Neural progenitor cell (in vitro differentiated cells): Measurements from ENCODE around the gene SLFNL1. TPM values are rescaled to one million over a fixed set of nuclear protein-coding genes. Genes with fewer than 3 reads are reported as not detected.

Experiments
- DNase-seq: peaks from one replicate; pipeline ENCODE4 v3.0.0-alpha.2; 2016; ENCODE audit warnings: low spot score
- H2AFZ ChIP-seq: fragments of 200-600 bp; sonication (generic); replicated peaks from 2 replicates; pipeline ENCODE4 v1.6.1; 2016; ENCODE audit warnings: antibody characterized with exemption
- H3F3A ChIP-seq: fragments of 200-600 bp; sonication (generic); 2 replicates; pipeline ENCODE4 v1.6.1; 2016; ENCODE audit warnings: antibody characterized with exemption, low read depth
- H3K27ac ChIP-seq: fragments of 200-600 bp; sonication (generic); 2 replicates; pipeline ENCODE4 v1.5.1; 2016; ENCODE audit warnings: mild to moderate bottlenecking
- H3K27me3 ChIP-seq: fragments of 200-600 bp; sonication (generic); 2 replicates; pipeline ENCODE4 v1.6.1; 2016; ENCODE audit warnings: mild to moderate bottlenecking, moderate library complexity
- H3K36me3 ChIP-seq: fragments of 200-600 bp; sonication (generic); 2 replicates; pipeline ENCODE4 v1.5.1; 2016
- H3K4me1 ChIP-seq: fragments of 200-600 bp; sonication (generic); 2 replicates; pipeline ENCODE4 v1.6.1; 2016; ENCODE audit warnings: mixed run types
- H3K4me2 ChIP-seq: fragments of 200-600 bp; sonication (generic); 2 replicates; pipeline ENCODE4 v1.6.1; 2016
- H3K4me3 ChIP-seq: fragments of 200-600 bp; sonication (generic); 2 replicates; pipeline ENCODE4 v1.5.1; 2016
- H3K79me2 ChIP-seq: fragments of 200-600 bp; sonication (generic); 2 replicates; pipeline ENCODE4 v1.6.1; 2016; ENCODE audit warnings: low read depth
- H3K9ac ChIP-seq: fragments of 200-600 bp; sonication (generic); 2 replicates; pipeline ENCODE4 v1.6.1; 2016
- H3K9me3 ChIP-seq: fragments of 200-600 bp; sonication (generic); 2 replicates; pipeline ENCODE4 v1.5.1; 2016; ENCODE audit warnings: low read depth
- H4K20me1 ChIP-seq: fragments of 200-600 bp; sonication (generic); 2 replicates; pipeline ENCODE4 v1.6.1; 2016; ENCODE audit warnings: low read depth
- H3K27ac Mint-ChIP-seq: 3 replicates; pipeline ENCODE4 v1.8.0; 2021; ENCODE audit warnings: mixed read lengths
- H3K27me3 Mint-ChIP-seq: 2 replicates; pipeline ENCODE4 v1.8.0; 2022; ENCODE audit warnings: low read depth, mild to moderate bottlenecking, inconsistent platforms, moderate library complexity, mixed read lengths; ENCODE audit not compliant: insufficient read depth
- H3K36me3 Mint-ChIP-seq: 3 replicates; pipeline ENCODE4 v1.8.0; 2021; ENCODE audit warnings: mixed read lengths
- H3K4me1 Mint-ChIP-seq: 3 replicates; pipeline ENCODE4 v1.8.0; 2021; ENCODE audit warnings: mixed read lengths
- H3K4me3 Mint-ChIP-seq: 3 replicates; pipeline ENCODE4 v1.8.0; 2021; ENCODE audit warnings: mild to moderate bottlenecking, moderate library complexity, mixed read lengths
- H3K9me3 Mint-ChIP-seq: 3 replicates; pipeline ENCODE4 v1.8.0; 2020; ENCODE audit warnings: mixed read lengths
- EZH2 ChIP-seq: fragments of 200-600 bp; sonication (generic); IDR thresholded peaks from 2 replicates; pipeline ENCODE4 v1.6.1; 2017; ENCODE audit warnings: antibody characterized with exemption, mild to moderate bottlenecking, moderate library complexity
- EZH2phosphoT487 ChIP-seq: fragments of 200-600 bp; sonication (generic); IDR thresholded peaks from 2 replicates; pipeline ENCODE4 v1.6.1; 2017; ENCODE audit warnings: antibody characterized with exemption
- total RNA-seq: library from RNA; depleted of rRNA; stranded (reverse); fragments of >200 nt; gene quantifications from 2 replicates; pipeline ENCODE4 v1.2.3, GENCODE V29; 2015; ENCODE audit warnings: low replicate concordance
- TF ChIP-seq, protein P1 (sequence below): fragments of 200-600 bp; sonication (generic); IDR thresholded peaks from 2 replicates; pipeline ENCODE4 v1.5.1; 2017; ENCODE audit warnings: antibody characterized with exemption, mild to moderate bottlenecking

The SLFNL1 gene
- total RNA-seq, 1 donor from 2014 or later = not detected

DNA sequence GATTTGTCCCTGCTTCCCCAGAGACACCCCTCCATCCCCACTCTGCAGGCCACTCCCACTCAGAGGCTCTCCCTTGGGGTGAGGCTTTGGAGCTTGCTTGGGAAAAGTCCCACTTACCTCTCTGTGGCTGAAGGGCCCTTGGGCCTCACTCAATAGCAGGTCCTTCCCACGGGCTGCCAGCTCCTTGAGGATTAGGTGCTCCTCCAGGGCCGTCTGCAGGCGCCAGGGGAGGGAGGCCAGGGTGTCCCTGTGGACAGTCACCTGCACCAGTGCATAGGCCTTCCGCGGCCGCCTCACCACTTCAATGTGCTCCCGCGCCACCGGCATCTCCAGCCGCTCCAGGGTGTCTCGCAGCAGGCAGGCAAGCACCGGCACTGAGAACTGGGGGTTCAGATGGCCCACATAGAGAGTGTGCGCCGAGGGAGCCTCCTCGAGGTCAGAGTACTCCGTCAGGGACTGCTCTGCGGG lies 1.4 kb downstream of the SLFNL1 start:
- Mint-ChIP-seq H3K4me1 (peaks cover 12% of the 10 kb centered on the region), H3K36me3 (peaks cover 15% of the 10 kb centered on the region), H3K4me3 (no peak overlapping the region), H3K27ac (no peak overlapping the region), H3K9me3 (no peaks in the 10 kb centered on the region), H3K27me3 (peaks cover 7% of the 10 kb centered on the region)
- no peak overlapping the region for H3K9ac ChIP-seq
- H3K27ac ChIP-seq = no peak overlapping the region
- peaks cover 2% of the 10 kb centered on the region for H4K20me1 ChIP-seq
- no peaks in the 10 kb centered on the region for H3K36me3 ChIP-seq
- no peak overlapping the region for H2AFZ ChIP-seq
- no peaks in the 10 kb centered on the region for H3K9me3 ChIP-seq
- no peak for DNase-seq
- no peaks in the 10 kb centered on the region for H3K27me3 ChIP-seq
- peaks cover 3% of the 10 kb centered on the region for H3K4me1 ChIP-seq
- H3K4me3 ChIP-seq = no peak overlapping the region
- TF ChIP-seq EZH2phosphoT487 = no peak
- TF ChIP-seq EZH2 = no peak
- TF ChIP-seq, protein P1, sequence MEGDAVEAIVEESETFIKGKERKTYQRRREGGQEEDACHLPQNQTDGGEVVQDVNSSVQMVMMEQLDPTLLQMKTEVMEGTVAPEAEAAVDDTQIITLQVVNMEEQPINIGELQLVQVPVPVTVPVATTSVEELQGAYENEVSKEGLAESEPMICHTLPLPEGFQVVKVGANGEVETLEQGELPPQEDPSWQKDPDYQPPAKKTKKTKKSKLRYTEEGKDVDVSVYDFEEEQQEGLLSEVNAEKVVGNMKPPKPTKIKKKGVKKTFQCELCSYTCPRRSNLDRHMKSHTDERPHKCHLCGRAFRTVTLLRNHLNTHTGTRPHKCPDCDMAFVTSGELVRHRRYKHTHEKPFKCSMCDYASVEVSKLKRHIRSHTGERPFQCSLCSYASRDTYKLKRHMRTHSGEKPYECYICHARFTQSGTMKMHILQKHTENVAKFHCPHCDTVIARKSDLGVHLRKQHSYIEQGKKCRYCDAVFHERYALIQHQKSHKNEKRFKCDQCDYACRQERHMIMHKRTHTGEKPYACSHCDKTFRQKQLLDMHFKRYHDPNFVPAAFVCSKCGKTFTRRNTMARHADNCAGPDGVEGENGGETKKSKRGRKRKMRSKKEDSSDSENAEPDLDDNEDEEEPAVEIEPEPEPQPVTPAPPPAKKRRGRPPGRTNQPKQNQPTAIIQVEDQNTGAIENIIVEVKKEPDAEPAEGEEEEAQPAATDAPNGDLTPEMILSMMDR = no peak
- H3K4me2 ChIP-seq = no peak overlapping the region
- no peaks in the 10 kb centered on the region for H3K79me2 ChIP-seq
- H3F3A ChIP-seq = peaks cover 12% of the 10 kb centered on the region

DNA sequence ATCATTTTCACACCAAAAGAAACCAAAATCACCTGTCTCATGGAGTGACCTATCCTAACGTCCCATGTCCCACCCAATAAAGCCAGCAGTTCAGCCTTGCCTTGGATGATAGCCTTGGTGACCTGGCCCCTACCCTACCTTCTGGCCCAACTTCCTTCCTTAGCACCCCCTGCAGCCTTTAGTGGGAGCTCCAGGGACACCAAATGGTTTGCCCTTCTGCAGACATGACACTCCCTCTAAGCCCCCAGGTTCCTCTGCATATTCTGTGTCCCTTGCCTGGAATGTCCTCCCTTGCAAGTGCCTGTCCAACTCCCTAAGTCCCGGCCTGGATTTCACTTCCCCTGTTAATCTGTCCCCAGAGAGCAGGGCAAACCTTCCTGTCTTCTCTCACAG lies 2.2 kb downstream of the SLFNL1 start:
- H3F3A ChIP-seq = peaks cover 7% of the 10 kb centered on the region
- H3K4me1 ChIP-seq = no peaks in the 10 kb centered on the region
- H3K4me2 ChIP-seq = no peak overlapping the region
- peaks cover 7% of the 10 kb centered on the region for H3K27me3 Mint-ChIP-seq
- H3K4me3 Mint-ChIP-seq = no peak overlapping the region
- H3K27ac Mint-ChIP-seq = peak overlapping the region; percentile 54
- no peaks in the 10 kb centered on the region for H4K20me1 ChIP-seq
- no peaks in the 10 kb centered on the region for H3K27me3 ChIP-seq
- H3K9me3 Mint-ChIP-seq = no peaks in the 10 kb centered on the region
- H3K9me3 ChIP-seq = no peaks in the 10 kb centered on the region
- no peak for TF ChIP-seq EZH2
- TF ChIP-seq, protein P1 = no peak
- TF ChIP-seq EZH2phosphoT487 = no peak
- H3K27ac ChIP-seq = no peak overlapping the region
- no peak overlapping the region for H2AFZ ChIP-seq
- no peak overlapping the region for H3K4me3 ChIP-seq
- H3K79me2 ChIP-seq = no peaks in the 10 kb centered on the region
- H3K4me1 Mint-ChIP-seq = peaks cover 4% of the 10 kb centered on the region
- H3K36me3 ChIP-seq = no peaks in the 10 kb centered on the region
- no peak overlapping the region for H3K9ac ChIP-seq
- H3K36me3 Mint-ChIP-seq = peaks cover 12% of the 10 kb centered on the region
- no peak for DNase-seq

DNA sequence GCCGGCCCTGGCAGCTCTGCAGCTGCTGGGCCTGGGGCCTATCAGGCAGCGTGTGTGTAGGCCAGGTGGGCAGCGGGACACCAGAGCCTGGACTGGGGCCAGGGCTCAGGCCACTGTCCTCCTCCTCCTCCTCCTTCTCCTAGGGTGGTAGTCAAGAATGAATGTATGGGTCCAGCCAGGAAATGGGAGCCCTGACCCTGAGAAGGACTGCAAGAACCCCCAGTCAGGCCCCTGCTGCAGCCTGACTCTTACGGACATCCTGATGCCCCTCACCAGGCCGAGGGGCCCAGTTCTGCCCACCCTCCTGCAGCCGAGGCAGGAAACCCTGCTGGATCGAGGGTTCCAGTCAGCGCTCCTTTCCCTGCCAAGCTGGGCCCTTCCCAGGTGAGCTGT lies 3.5 kb downstream of the SLFNL1 start:
- Histone ChIP-seq H3K79me2 (no peaks in the 10 kb centered on the region), H4K20me1 (no peaks in the 10 kb centered on the region), H3K27ac (no peak overlapping the region), H3F3A (peaks cover 7% of the 10 kb centered on the region), H3K4me1 (no peaks in the 10 kb centered on the region), H3K36me3 (no peaks in the 10 kb centered on the region), H3K4me2 (no peak overlapping the region), H3K9ac (no peak overlapping the region), H2AFZ (no peak overlapping the region), H3K27me3 (no peaks in the 10 kb centered on the region), H3K9me3 (no peaks in the 10 kb centered on the region), H3K4me3 (no peak overlapping the region)
- Mint-ChIP-seq H3K4me1 (no peaks in the 10 kb centered on the region), H3K36me3 (peaks cover 13% of the 10 kb centered on the region), H3K4me3 (no peak overlapping the region), H3K27ac (no peak overlapping the region), H3K27me3 (peaks cover 7% of the 10 kb centered on the region), H3K9me3 (no peaks in the 10 kb centered on the region)
- no peak for DNase-seq
- TF ChIP-seq EZH2 = no peak
- no peak for TF ChIP-seq EZH2phosphoT487
- TF ChIP-seq, protein P1 = no peak
